NT2/D1 (cell line): ENCODE data around the gene DHRS12.

Experiments
- DNase-seq: peaks from one replicate; pipeline ENCODE4 v3.0.0-alpha.2; 2011; ENCODE audit warnings: low read depth, low spot score
- H3K27me3 ChIP-seq: 2 replicates; pipeline ENCODE4 v1.6.0; 2011; ENCODE audit warnings: mild to moderate bottlenecking; ENCODE audit not compliant: insufficient read length, insufficient read depth
- H3K36me3 ChIP-seq: 2 replicates; pipeline ENCODE4 v1.6.1; 2011; ENCODE audit warnings: mild to moderate bottlenecking, low read length, mixed read lengths; ENCODE audit not compliant: insufficient read depth, insufficient read length
- H3K4me1 ChIP-seq: 2 replicates; pipeline ENCODE4 v1.5.1; 2011; ENCODE audit not compliant: insufficient read depth, insufficient read length
- H3K4me3 ChIP-seq: 2 replicates; pipeline ENCODE4 v1.5.1; 2011; ENCODE audit warnings: low read depth; ENCODE audit not compliant: insufficient read length
- H3K9ac ChIP-seq: 2 replicates; pipeline ENCODE4 v1.6.0; 2011; ENCODE audit warnings: low read depth; ENCODE audit not compliant: insufficient read length
- H3K9me3 ChIP-seq: 2 replicates; pipeline ENCODE4 v1.5.1; 2011; ENCODE audit warnings: mild to moderate bottlenecking, low read length; ENCODE audit not compliant: insufficient read depth
- SUZ12 ChIP-seq: IDR thresholded peaks from 2 replicates; pipeline ENCODE4 v1.6.1; 2011; ENCODE audit not compliant: insufficient read length, insufficient read depth; ENCODE audit errors: extremely low read depth
- YY1 ChIP-seq: IDR thresholded peaks from 2 replicates; pipeline ENCODE4 v1.6.1; 2011; ENCODE audit not compliant: insufficient read length, insufficient read depth
- ZNF274 ChIP-seq: IDR thresholded peaks from 2 replicates; pipeline ENCODE4 v1.6.1; 2011; ENCODE audit warnings: mild to moderate bottlenecking, low read depth, low read length

DHRS12 gene

DNA sequence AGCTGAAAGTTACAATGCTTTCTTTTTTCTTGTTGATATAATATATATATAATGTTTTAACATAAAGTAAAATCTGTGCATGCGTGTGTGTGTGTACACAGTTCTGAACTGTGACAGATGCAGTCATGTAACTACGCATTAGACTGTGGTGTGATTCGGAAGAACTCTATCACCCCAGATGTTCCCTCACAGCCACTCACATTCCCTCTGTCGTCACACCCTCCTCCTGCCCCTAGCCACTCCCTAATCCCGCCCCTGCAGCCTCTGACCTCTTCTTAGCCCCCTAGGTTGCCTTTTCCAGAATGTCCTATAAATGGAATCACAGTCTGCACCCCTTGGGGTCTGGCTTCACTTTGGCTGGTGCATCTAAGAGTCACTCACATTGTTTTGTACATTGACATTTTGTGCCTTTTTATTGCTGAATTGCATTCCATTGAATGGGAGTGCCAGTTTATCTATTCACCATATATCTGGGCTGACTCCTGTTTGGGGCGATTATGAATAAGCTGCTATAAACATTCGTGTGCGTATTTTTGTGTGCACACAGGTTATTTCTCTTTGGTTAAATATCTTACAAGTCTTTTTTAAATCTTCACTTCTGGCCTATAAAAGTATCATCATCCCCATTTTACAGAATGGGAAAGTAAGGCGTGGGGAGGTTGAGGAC is 20.4 kb downstream of the DHRS12 start:
- Histone ChIP-seq H3K4me3 (no peak overlapping the region), H3K9ac (no peak overlapping the region), H3K36me3 (no peaks in the 10 kb centered on the region), H3K4me1 (no peaks in the 10 kb centered on the region), H3K27me3 (no peaks in the 10 kb centered on the region), H3K9me3 (no peaks in the 10 kb centered on the region)
- no peak for DNase-seq
- TF ChIP-seq YY1 (no peak), ZNF274 (no peak), SUZ12 (no peak)

- DNase-seq: no peak
- Histone ChIP-seq H3K4me3 (no peak overlapping the region), H3K36me3 (no peaks in the 10 kb centered on the region), H3K9ac (no peak overlapping the region), H3K27me3 (no peaks in the 10 kb centered on the region), H3K4me1 (no peaks in the 10 kb centered on the region), H3K9me3 (no peaks in the 10 kb centered on the region)
- TF ChIP-seq ZNF274: no peak
- no peak for TF ChIP-seq SUZ12
- TF ChIP-seq YY1: no peak
Measured at GRCh38 chr13:51782026-51782710, 21.8 kb downstream of the DHRS12 start.

DNA sequence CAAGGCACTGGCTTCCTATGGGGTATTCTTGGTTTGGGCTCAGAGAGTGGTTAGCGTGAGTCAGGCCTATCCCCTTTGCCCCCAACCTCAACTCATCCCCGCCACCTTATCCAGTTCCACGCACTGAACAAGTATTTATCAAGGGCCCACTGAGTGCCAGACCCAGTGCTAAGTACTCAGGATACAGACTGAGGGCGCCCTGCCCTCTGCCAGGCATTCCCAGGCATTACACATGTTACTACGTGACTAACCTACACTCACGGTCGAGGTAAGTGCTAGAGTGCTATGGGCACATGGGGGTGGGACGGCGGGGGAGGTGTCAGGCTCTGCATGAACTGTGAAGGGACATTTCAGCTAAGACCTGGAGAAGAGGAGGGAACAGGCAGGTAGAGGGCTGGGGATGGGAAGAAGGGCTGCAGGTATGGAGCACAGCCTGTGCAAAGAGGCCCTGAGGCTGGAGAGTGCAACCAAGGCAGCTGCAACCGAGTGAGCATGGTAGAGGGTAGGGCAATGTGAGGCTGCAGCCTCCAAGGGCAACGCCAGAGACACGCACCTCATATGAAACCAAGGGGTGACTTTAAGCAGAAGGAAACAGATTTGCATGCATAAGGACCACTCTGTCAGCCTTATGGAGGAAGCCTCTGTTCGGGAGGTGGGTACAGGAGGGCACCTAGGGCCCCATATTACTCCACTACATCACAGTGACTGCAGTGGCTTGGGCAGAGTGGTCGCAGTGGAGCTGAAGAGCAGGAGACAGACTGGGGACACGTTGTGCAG is 22.5 kb downstream of the DHRS12 start:
- DNase-seq: no peak
- Histone ChIP-seq H3K36me3 (no peaks in the 10 kb centered on the region), H3K9me3 (no peaks in the 10 kb centered on the region), H3K4me1 (no peaks in the 10 kb centered on the region), H3K9ac (no peak overlapping the region), H3K4me3 (no peak overlapping the region), H3K27me3 (no peaks in the 10 kb centered on the region)
- TF ChIP-seq ZNF274: no peak
- no peak for TF ChIP-seq SUZ12
- no peak for TF ChIP-seq YY1

DNA sequence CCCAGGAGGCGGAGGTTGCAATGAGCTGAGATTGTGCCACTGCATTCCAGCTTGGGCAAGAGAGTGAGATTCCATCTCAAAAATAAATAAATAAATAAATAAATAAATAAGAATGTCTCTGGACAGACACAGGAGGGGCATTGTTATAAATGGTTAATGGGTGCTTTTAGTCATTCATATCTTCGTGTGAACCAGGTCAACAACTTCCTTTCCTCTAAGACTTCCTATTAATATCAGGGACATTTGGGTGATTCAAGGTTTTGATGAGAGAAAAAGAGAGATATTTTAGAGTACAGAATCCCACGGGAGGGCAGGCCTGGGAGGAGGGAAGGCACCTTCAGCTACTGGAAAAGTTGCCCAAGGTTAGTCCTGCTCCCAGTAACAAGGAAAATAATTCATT is 23.9 kb downstream of the DHRS12 start:
- Histone ChIP-seq H3K9me3 (no peaks in the 10 kb centered on the region), H3K4me1 (no peaks in the 10 kb centered on the region), H3K4me3 (no peak overlapping the region), H3K27me3 (no peaks in the 10 kb centered on the region), H3K36me3 (no peaks in the 10 kb centered on the region), H3K9ac (no peak overlapping the region)
- no peak for DNase-seq
- TF ChIP-seq SUZ12 (no peak), YY1 (no peak), ZNF274 (no peak)

- TF ChIP-seq SUZ12 (no peak), ZNF274 (no peak), YY1 (no peak)
- DNase-seq: no peak
Measured at GRCh38 chr13:51778392-51778791, 25.6 kb downstream of the DHRS12 start.

DNA sequence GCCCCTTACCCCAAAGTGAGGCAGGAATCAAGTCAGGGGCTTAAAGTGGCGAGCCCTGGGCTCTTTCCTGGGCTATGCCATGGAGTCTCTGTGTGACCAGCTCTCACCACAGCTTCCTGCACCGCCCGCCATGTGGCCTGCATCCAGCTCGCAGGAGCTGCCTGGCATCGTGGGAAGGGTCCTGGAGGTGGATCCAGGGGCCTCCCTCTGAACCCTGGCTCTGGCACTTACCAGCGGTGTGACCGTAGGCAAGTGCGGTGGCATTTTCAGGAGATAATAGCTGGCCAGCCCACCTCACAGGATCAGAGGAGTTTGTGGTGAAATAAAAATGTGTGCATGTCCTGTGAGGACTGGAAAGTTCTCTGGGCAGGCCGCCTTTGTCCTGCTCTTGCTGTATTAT is 26.0 kb downstream of the DHRS12 start:
- H3K9me3 ChIP-seq: no peaks in the 10 kb centered on the region
- no peaks in the 10 kb centered on the region for H3K4me1 ChIP-seq
- no peak overlapping the region for H3K9ac ChIP-seq
- H3K27me3 ChIP-seq: no peaks in the 10 kb centered on the region
- no peak for DNase-seq
- no peak for TF ChIP-seq ZNF274
- TF ChIP-seq SUZ12: no peak
- TF ChIP-seq YY1: no peak
- H3K36me3 ChIP-seq: no peaks in the 10 kb centered on the region
- H3K4me3 ChIP-seq: no peak overlapping the region

More at GRCh38 chr13:51778392-51778791, 25.6 kb downstream of the DHRS12 start:
- Histone ChIP-seq H3K9me3 (no peaks in the 10 kb centered on the region), H3K9ac (no peak overlapping the region), H3K36me3 (no peaks in the 10 kb centered on the region), H3K4me3 (no peak overlapping the region), H3K4me1 (no peaks in the 10 kb centered on the region), H3K27me3 (no peaks in the 10 kb centered on the region)

- Histone ChIP-seq H3K4me3 (no peak overlapping the region), H3K4me1 (no peaks in the 10 kb centered on the region), H3K36me3 (no peaks in the 10 kb centered on the region), H3K27me3 (no peaks in the 10 kb centered on the region), H3K9ac (no peak overlapping the region), H3K9me3 (no peaks in the 10 kb centered on the region)
- no peak for TF ChIP-seq SUZ12
- no peak for TF ChIP-seq ZNF274
- no peak for TF ChIP-seq YY1
- DNase-seq: no peak
Measured at GRCh38 chr13:51776179-51776578, 27.8 kb downstream of the DHRS12 start.
